Stimulated activated CD8-positive, alpha-beta memory T cell treated with anti-CD3 and anti-CD28 coated beads, Interleukin-7, amount 100 ng/mL, for 1 hour (primary cell): ENCODE measurements around the gene RHOB.
"Not testable (repeated sequence)": the region's sequence is repeated elsewhere in the genome, so short reads cannot be mapped to it uniquely, and the experiment has no call there.

Source experiments
- DNase-seq, 2 donors: peaks; one replicate each; pipeline ENCODE4 v3.0.0-alpha.2; 2020; ENCODE audit warnings: low read depth in 2 of 2

Gene RHOB

GRCh38 chr2:20422402-20423271 is 24.2 kb upstream of the RHOB start:
- DNase-seq: no peak

DNA sequence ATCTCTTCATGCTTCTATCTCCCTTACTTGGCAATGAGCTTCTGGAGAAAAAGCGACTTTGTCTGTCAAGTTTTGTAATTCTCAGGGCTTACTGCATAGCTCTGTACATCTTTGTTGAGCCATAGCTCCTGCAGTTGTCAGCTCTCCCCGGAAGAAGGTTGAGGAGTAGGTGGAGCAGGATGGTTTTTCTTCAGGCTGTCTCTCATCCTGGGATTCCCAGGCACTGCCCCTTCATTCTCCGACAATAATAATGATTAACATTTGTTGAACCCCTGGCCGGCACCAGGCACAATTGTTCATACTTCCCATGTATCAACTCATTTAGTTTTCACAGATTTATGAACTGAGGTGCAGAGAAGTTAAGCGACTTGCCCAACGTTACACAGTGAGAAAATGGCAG is 23.5 kb upstream of the RHOB start:
- DNase-seq: no peak

DNA sequence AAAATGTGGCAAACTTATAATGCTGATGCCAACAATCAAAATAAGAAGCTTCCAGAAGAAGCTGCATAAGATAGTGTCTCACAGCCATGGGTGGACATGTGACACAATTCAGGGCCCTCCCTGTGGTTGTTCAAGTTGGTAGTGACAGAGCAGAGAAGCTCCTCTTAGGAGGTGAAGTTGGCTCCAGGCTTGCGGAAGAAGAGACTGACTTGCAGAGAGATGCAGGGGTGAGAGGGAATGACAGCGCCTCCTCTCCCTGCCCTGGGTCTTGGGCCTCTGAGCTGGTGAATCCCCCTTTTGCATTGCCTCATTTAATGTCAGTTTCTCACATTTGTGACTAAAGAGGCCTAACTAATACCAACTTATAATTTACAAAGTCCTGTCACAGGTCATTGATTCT is 23.0 kb upstream of the RHOB start:
- no peak for DNase-seq

- no peak for DNase-seq
These were observed 22.3 kb upstream of the RHOB start for GRCh38 chr2:20424300-20425290.

DNA sequence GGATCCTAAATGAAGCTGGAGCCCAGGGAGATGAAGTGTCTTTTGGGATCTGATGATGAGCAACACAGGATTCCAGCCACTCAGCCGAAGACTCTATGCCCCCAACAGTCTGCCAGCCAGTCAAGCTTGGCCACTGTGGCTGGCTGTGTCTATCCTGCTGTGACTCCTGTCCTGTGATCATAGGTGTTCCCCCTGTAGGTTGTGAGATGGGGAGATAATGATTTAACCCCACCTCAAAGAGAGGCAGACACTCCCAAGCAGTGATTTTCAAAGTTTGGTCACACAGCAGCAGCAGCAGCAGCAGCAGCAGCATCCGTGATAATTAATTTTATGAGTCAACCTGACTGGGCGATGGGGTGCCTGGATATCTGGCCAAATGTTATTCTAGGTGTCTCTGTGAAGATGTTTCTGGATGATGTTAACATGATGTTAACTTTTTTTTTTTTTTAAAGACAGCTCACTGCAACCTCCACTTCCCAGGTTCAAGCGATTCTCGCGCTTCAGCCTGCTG is 21.4 kb upstream of the RHOB start:
- no peak for DNase-seq

DNA sequence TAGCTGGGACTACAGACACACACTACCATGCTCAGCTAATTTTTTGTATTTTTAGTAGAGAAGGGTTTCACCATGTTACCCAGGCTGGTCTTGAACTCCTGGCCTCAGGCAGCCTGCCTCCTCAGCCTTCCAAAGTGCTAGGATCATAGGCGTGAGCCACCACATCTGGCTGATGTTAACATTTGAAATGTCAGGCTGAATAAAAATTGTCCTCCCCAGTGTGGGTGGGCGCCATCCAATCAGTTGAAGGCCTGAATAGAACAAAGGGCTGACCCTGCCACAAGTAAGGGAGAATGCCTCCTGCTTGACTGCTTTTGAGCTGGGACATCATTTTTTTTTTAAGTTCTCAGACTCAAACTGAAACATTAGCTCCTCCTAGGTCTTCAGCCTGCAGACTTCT is 21.0 kb upstream of the RHOB start:
- DNase-seq: no peak

DNA sequence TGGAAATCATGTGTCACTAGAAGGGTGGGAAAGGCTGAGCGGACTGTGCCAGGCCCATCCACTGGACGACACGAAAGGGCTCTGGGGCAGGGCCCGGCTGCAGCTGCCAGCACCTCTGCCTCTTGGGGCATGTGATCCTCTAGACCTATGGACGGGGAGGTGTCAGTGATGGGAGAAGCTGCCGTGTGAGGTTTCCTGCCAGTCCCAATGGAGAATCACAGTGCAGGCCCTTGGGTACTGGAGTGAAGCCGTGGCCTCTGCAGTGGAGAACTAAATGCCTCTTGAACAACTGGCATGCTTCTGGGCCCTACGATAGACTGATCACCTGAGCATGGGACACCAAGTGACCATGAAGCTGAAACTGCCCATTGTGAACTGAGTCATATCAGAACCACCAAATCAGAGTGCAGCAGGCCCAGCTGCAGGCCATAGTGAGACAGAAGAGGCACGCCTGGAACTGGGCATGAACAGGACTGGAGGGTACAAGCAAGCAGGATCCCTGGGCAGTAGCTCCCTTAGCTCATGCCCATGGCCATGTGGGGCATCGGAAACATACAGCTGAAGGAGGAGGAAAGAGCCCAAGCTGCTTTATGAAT is 18.8 kb upstream of the RHOB start:
- no peak for DNase-seq

DNA sequence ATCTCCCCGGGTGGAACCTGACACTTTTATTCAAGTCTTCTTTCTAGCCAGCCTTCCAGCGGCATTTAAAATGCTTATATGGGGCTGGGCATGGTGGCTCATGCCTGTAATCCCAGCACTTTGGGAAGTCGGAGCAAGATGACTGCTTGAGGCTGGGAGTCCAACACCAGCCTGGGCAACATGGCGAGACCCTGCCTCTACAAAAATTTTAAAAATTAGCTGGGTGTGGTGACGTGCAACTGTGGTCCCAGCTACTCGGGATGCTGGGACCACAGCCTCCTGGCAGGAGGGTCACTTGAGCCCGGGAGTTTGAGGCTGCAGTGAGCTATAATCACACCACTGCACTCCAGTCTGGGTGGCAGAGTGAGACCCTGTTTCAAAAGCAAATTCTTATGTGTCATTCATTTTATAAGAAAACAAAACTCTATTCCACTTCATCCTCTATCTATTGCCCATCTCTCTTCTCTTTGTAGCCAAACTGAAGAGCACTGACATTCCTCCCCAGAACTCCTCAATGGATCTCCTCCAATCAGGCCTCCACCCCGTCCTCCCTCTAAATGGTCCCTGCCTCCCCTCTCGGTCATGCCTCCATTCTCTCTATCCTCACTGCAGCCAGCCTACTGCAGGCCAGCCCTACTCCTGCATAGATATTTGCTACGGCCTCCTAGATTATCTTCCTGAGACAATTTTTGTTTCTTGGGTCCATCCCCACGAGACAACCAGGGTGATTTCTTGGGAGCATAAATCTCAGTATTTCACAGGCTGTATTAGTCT is 18.0 kb upstream of the RHOB start:
- DNase-seq: no peak

GRCh38 chr2:20429528-20429927 is 17.3 kb upstream of the RHOB start:
- DNase-seq: no peak

DNA sequence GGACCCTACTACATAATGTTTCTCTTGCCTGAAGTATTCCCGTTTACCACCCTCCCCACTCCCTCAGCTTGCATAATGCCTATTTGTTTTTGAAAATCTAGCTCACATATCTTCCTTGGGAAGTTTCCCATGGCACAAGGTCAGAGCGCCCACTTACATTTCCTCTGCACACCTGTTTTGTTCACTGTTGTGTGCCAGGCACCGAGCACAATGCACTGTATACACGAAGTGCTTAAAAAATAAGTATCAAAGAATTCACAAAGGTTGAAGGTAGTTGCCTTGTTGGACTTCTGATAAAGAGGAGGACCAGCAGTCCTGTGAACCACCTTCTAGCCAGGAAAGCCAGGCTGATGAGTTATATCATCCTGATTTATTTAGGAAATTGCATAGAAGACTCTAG is 16.8 kb upstream of the RHOB start:
- DNase-seq: no peak

DNA sequence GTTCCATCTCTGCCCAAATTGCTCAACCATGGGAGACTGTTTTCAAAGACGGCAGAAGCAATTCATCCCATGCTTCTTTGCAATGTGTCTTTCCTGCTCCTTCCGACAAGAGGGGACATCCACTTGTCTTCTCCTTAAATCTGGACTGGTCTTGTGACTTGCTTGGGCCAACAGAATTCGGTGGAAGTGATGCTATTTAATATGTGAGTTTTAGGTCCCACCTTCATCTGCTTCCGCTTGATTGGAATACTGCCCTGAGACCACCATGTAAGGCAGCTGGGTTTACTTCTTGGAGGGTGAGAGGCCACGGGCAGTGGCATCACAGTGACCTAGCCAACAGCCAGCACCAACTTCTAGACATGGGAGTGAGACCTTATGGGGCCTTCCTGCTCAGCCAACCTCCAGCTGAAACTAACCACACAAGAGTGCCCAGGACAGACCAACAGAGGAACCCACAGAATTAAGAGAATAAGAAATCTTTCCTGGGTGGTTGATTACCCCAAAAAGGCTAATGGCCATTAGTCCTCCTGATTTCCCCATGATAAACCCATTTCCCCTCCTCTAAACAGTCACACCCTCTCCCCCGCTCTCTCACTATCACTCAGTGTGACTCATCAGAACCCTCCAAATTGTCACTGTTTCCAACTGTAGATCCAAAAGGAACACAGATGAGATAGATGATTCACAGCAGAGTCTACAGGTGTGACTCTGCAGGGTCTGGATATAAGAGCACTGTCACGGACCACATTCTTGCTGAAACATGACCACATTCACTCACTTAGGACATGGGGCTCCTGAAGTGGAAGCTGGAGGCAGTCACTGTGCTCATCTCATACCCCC is 16.2 kb upstream of the RHOB start:
- no peak for DNase-seq

- DNase-seq: no peak
These were observed 15.6 kb upstream of the RHOB start for GRCh38 chr2:20431301-20431698.

DNA sequence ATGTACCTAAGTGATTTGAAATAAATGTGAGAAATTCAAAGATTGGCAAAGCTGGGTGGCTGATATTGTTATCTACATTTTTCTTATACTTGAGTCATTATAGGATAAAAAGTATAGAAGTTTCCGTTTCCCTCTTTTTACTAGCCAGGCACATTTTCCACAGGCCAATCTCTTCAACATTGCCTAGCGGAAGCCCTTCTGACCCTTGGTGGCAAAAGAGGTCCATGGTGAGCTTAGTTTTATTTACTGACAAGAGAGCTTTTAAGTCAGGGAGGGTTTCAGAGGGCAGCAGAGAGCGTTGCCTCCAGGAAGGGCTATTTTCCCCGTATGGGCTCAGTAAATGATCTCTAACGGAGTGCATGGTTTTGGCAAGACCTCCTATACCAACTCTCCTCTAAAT is 15.1 kb upstream of the RHOB start:
- no peak for DNase-seq

- no peak for DNase-seq
These were observed 14.2 kb upstream of the RHOB start for GRCh38 chr2:20432714-20433113.

GRCh38 chr2:20433249-20433648 is 13.6 kb upstream of the RHOB start:
- no peak for DNase-seq

DNA sequence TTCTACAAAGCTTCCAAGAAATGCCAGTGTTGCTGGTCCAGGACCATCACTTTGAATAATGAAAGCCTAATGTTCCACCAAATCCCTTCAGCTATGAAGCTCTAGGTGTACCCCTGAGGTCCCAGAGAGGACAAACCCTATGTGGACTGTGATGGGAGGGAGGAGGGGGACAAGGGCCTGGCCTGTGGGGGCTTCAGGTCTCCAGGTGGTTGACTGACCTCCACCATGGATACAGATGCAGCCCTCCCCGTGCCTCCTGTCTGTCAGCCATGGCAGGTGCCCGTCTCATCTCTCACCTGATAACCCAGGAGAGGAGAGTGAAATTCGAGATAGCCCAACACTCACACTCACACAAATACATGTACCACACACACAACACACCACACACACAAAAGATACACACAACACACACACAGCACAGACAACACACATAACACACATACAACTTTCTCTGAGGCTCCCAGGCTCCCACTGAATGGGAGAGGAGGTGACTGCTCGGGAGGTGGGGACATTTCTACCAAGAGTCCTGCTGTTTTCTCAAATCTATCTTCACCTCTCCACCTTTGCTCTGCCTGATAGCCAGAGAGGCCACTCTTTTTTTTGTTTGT is 12.8 kb upstream of the RHOB start:
- DNase-seq: no peak

DNA sequence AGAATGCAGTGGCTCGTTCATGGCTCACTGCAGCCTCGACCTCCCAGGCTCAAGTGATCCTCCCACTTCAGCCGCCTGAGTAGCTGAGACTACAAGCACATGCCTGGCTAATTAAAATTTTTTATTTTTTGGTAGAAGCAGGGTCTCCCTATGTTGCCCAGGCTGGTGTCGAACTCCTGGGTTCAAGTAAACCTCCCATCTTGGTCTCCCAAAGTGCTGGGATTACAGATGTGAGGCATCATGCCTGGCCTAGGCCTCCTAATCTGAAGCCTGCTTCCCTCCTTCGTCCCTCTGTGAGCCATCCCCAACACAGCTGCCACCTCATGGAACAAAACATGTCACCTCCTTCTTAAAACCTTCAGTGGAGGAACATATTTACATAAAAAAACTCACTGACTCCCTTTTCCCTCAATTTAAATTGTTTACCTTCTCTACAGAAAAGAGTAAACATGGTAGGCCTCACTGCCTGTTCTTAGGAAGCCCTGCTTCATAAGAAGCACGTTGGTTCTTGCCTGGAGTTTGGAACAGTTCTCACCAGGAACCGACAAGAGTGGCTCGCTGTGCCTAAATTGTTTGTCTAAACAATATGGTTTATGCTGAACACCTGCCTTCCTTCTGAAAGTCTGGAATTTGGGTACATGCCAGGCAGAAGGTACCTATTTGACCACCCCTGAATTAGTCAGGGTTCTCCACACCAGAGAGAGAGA is 12.1 kb upstream of the RHOB start:
- DNase-seq: no peak

DNA sequence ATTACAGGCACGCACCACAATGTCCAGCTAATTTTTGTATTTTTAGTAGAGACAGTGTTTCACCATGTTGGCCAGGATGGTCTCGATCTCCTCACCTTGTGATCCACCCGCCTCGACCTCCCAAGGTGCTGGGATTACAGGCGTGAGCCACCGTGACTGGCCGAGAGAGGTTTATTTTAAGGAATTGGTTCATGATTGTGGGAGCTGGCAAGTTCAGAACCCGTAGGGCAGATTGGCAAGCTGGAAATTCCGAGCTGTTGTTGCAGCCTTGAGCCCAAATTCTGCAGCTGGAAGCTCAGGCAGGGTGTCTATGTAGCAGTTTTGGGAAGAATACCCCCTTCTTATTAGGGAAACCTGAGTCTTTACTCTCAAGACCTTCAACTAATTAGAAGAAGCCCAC is 11.4 kb upstream of the RHOB start:
- not testable (repeated sequence) for DNase-seq

DNA sequence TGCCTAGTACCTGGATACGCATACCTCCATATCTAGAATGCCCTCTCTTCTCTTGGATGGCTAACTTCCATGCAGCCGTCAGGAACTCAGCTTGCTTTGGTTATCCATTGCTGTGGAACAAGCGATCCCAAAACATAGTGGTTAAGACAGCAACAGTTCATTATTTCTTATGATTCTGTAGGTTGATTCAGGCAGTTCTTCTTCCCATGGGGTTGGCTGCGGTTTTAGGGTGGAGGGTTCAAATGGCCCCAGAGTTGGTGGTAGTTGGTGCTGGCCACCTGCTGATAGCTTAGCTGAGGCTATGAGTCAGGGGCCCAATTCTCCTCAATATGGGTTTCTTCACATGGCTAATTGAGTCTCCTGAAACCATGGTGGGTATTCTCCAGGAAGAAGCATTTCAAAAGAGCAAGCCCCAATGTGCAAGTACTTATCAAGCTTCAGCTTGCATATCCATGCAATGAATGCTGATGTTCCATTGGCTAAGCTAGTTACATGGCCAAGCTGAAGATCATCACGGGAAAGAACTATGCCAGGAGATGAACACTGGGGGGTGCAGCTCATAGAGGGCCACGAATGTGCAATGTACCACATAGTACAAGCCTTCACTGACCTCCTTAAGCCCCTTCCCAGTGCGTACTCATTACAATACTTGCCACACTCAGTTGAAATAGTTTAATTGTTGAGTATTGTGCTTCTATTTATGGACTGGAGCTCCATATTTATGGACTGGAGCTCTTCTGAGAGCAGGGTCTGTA is 10.0 kb upstream of the RHOB start:
- DNase-seq: no peak
